ENCODE results near the gene AACS.
"Not testable (repeated sequence)": the region's sequence is repeated elsewhere in the genome, so short reads cannot be mapped to it uniquely, and the experiment has no call there.

Gene AACS

GRCh38 chr12:125070112-125070511 is 4.9 kb downstream of the AACS start:
- no peak for DNase-seq
- Mint-ChIP-seq H3K27me3 (ENCODE audit: low read depth, poor library complexity) (no peaks in the 10 kb centered on the region), H3K27ac (no peak overlapping the region), H3K4me3 (no peak overlapping the region), H3K36me3 (ENCODE audit: low read depth) (peaks cover 15% of the 10 kb centered on the region), H3K9me3 (no peaks in the 10 kb centered on the region), H3K4me1 (peaks cover 36% of the 10 kb centered on the region)
- TF ChIP-seq, protein P1, sequence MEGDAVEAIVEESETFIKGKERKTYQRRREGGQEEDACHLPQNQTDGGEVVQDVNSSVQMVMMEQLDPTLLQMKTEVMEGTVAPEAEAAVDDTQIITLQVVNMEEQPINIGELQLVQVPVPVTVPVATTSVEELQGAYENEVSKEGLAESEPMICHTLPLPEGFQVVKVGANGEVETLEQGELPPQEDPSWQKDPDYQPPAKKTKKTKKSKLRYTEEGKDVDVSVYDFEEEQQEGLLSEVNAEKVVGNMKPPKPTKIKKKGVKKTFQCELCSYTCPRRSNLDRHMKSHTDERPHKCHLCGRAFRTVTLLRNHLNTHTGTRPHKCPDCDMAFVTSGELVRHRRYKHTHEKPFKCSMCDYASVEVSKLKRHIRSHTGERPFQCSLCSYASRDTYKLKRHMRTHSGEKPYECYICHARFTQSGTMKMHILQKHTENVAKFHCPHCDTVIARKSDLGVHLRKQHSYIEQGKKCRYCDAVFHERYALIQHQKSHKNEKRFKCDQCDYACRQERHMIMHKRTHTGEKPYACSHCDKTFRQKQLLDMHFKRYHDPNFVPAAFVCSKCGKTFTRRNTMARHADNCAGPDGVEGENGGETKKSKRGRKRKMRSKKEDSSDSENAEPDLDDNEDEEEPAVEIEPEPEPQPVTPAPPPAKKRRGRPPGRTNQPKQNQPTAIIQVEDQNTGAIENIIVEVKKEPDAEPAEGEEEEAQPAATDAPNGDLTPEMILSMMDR (IDR thresholded peaks at IDR 0.05): no peak

DNA sequence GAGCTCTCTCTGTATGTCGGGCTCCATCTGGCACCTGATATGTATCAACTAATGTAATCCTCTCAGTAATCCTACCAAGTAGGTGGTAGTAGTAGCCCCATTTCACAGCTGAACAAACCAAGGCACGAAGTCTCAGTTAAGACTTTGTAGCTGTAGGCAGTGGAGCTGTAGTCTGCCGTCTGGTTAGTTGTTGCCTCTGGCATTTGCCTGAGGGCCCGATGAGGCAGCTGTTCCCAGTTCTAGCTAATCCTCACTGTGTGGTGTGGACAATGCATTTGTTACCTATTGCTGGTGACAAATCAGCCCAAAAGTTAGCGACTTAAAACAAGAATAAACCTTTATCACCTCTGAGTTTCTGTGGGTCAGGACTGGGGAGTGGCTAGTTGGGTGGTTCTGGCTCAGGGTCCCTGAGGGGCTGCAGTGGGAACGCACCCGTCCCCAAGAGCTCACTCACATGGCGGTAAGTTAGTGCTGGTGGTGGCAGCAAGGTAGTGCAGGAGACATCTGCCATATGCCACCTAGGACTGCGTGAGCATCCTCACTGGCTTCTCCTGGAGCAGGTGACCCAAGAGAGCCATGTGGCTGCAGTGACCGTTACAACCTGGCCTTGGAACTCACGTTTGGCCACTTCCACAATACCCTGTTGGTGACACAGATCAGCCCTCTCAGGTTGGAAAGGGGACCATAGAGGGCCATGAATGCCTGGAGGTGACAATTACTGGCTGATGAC is 5.6 kb downstream of the AACS start:
- Mint-ChIP-seq H3K27ac (no peak overlapping the region), H3K9me3 (no peaks in the 10 kb centered on the region), H3K27me3 (ENCODE audit: low read depth, poor library complexity) (no peaks in the 10 kb centered on the region), H3K36me3 (ENCODE audit: low read depth) (peaks cover 16% of the 10 kb centered on the region), H3K4me3 (no peak overlapping the region), H3K4me1 (peaks cover 36% of the 10 kb centered on the region)
- TF ChIP-seq, protein P1 (IDR thresholded peaks at IDR 0.05): no peak
- no peak for DNase-seq

DNA sequence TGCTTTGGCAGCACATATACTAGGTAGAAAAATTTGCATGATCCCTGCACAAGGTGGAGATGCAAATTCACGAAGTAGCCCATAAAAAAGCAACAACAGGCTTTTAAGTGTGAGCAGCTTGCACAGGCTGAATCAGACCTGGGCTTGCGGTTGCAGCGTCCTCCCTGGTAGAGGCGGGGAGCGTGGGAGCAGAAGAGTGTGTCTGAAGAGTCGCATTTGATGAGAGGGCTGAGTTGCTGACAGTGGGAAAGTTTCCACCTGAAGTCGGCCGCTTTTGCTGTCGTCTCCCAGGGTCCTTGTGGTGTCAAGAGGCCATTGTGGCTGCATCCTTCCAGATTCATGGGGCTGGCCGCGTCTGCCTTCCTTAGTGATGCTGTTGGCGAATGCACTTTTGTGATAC is 6.2 kb downstream of the AACS start:
- DNase-seq: no peak
- H3K27ac Mint-ChIP-seq: no peak overlapping the region
- TF ChIP-seq, protein P1 (IDR thresholded peaks at IDR 0.05): no peak
- H3K4me3 Mint-ChIP-seq: no peak overlapping the region
- H3K9me3 Mint-ChIP-seq: no peaks in the 10 kb centered on the region
- peaks cover 31% of the 10 kb centered on the region for H3K4me1 Mint-ChIP-seq
- H3K27me3 Mint-ChIP-seq (ENCODE audit: low read depth, poor library complexity): no peaks in the 10 kb centered on the region
- H3K36me3 Mint-ChIP-seq (ENCODE audit: low read depth): peaks cover 23% of the 10 kb centered on the region

DNA sequence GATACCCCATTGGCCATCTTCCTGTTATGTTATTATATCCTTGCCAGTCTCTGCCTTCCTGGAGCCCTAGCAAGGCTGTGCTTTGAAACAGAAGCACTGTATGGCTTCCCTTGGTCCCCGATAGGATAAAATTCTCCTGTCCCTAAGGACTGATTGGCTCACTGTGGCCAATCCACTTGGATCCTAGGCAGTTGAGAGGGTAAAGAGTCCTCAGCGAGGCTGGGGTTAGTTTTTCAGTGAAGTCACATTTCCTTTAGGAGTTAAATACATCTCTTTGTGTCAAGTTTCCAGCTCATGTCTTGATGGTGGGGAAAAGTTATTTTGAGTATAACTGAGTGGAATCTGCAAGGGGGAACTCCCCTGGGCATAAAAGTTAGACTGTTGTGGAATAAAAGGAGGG is 7.3 kb downstream of the AACS start:
- Mint-ChIP-seq H3K4me3 (no peak overlapping the region), H3K27ac (no peak overlapping the region), H3K27me3 (ENCODE audit: low read depth, poor library complexity) (no peaks in the 10 kb centered on the region), H3K4me1 (peaks cover 21% of the 10 kb centered on the region), H3K9me3 (no peaks in the 10 kb centered on the region), H3K36me3 (ENCODE audit: low read depth) (peaks cover 30% of the 10 kb centered on the region)
- DNase-seq: no peak
- TF ChIP-seq, protein P1 (IDR thresholded peaks at IDR 0.05): no peak

- peaks cover 44% of the 10 kb centered on the region for H3K36me3 Mint-ChIP-seq (ENCODE audit: low read depth)
- not testable (repeated sequence) for DNase-seq
Observed at GRCh38 chr12:125074294-125074693, 9.1 kb downstream of the AACS start.

GRCh38 chr12:125076103-125076502 is 10.9 kb downstream of the AACS start:
- Mint-ChIP-seq H3K4me3 (no peak overlapping the region), H3K27me3 (ENCODE audit: low read depth, poor library complexity) (no peaks in the 10 kb centered on the region), H3K36me3 (ENCODE audit: low read depth) (peaks cover 57% of the 10 kb centered on the region), H3K9me3 (no peaks in the 10 kb centered on the region), H3K4me1 (peaks cover 6% of the 10 kb centered on the region), H3K27ac (no peak overlapping the region)
- TF ChIP-seq, protein P1 (IDR thresholded peaks at IDR 0.05): no peak
- no peak for DNase-seq

More at GRCh38 chr12:125074294-125074693, 9.1 kb downstream of the AACS start:
- not testable (repeated sequence) for H3K4me3 Mint-ChIP-seq; H3K27me3 Mint-ChIP-seq (ENCODE audit: low read depth, poor library complexity); H3K27ac Mint-ChIP-seq; H3K9me3 Mint-ChIP-seq
- peaks cover 16% of the 10 kb centered on the region for H3K4me1 Mint-ChIP-seq

Measured in nephron progenitor cell (in vitro differentiated cells).